Stimulated activated CD4-positive, alpha-beta T cell treated with anti-CD3 and anti-CD28 coated beads, Interleukin-1b, Interleukin-23, amount 100 ng/mL, for 4 hours (primary cell): Measurements from ENCODE around the gene ARHGEF10L.

Source experiments
- DNase-seq, 2 donors: peaks; one replicate each; pipeline ENCODE4 v3.0.0-alpha.2; 2020; ENCODE audit warnings: low read depth in 2 of 2

Gene ARHGEF10L

DNA sequence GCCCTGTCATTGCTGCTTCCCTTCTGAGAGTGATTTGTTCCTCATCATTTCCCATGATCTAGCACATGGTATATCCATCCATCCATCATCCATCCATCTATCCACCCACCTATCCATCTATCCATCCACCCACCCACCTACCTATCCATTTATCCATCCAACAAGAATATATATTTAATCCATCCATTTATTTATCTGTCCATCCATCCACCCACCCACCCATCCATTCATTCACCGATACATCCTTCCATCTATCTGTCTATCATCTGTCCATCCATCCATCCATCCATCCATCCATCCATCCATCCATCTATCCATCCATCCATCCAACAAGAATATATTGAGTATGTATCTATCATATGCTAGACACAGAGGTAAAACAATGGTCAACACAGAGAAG, 115.7 kb downstream of the ARHGEF10L start:
- DNase-seq = no peak

DNA sequence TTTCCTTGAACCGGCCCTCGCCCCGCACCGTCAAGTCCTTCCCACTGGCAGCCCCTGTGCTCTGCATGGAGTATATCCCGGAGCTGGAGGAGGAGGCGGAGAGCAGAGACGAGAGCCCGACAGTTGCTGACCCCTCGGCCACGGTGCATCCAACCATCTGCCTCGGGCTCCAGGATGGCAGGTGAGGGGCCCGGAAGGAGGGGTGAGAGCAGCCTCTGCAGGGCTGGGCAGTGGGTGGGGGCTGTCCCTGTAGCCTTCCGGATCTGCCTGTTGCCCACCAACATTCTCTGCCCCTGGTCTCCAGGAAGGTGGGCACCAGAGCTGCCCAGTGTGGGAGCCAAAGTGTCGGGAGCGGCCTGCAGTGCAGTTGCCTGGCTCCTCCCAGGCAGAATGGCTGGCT, 116.4 kb downstream of the ARHGEF10L start:
- DNase-seq = no peak

DNA sequence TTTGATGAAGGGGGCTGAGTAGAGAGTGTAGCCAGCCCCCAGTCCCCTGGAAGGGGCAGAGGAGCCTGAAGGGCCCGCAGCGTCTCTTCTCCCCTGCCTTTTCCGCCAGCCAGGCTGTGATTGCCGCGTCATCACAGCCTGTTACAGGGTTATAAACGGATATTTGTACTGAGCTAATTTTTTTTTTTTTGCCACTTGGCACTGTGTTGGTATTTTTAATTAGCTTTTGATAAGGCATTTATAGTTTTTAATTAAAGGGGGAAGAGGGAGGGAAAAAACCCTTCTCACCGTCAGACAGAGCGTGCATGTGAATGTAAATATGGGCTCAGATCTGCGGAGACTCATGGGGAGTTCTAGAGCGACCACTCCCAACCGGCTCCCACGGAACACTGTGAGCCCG, 117.9 kb downstream of the ARHGEF10L start:
- no peak for DNase-seq

DNA sequence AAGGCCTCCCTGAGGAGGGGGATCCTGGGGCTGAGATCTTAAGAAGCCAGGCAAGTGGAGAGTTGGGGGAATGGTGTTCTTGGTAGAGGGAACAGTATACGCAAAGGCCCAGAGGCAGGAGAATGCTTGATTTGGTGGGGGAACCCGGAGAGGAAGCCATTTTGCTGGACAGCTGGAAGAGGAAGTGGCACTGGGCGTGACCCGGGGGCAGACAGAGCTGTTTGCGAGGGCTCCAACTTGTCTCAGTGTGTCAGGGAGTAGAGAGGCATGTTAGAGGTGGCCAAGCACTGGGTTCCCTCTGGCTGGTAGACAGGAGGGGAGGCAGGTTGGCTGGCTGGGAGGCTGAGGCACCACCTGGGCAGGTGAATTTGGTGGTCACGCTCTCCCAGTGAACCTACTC, 119.3 kb downstream of the ARHGEF10L start:
- no peak for DNase-seq

- peak; percentile 18 to 43 for DNase-seq
Observed at GRCh38 chr1:17661546-17662157, 122.2 kb downstream of the ARHGEF10L start.

GRCh38 chr1:17662296-17662695, 122.8 kb downstream of the ARHGEF10L start:
- no peak for DNase-seq

DNA sequence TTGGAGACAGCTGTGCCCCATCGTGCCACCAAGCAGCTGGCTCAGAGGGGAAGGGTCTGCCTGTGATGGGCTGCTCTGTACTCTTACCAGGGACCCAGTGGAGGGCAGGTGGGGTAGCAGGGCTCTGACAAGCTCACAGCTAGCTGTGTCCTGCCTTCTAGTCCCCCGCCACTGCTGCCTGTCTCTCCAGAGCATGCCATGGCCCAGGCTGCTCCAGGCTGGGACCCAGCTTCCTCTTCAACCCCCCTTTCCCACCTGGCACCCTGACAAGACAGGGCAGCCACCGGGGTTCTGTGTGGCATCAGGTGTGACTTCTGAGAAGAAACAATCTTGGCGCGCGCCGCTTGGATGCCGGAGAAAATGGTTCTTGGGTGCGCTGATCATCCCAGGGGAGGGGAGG, 123.3 kb downstream of the ARHGEF10L start:
- no peak for DNase-seq

DNA sequence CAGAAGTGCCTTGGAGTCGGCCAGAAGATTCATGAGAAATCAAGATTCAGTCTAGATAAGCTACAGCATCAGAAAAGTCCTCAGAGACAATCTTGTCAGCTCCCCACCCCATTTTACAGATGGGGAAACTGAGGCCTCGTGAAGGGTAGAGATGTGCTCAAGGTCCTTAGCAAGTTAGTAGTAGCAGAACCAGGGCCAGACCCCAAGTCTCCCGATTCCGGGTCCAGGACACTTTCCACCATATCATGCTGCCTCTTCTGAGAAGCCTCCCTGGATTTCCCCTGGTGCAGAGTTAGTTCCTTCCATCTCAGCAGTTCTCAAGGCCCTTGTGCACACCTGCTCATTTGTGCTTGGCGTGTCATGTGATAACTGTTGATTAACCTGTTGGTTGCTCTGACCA, 124.1 kb downstream of the ARHGEF10L start:
- DNase-seq = no peak

GRCh38 chr1:17664322-17664721, 124.8 kb downstream of the ARHGEF10L start:
- no peak for DNase-seq

GRCh38 chr1:17665054-17665453, 125.6 kb downstream of the ARHGEF10L start:
- no peak for DNase-seq

GRCh38 chr1:17665950-17666720, 126.6 kb downstream of the ARHGEF10L start:
- DNase-seq = no peak

DNA sequence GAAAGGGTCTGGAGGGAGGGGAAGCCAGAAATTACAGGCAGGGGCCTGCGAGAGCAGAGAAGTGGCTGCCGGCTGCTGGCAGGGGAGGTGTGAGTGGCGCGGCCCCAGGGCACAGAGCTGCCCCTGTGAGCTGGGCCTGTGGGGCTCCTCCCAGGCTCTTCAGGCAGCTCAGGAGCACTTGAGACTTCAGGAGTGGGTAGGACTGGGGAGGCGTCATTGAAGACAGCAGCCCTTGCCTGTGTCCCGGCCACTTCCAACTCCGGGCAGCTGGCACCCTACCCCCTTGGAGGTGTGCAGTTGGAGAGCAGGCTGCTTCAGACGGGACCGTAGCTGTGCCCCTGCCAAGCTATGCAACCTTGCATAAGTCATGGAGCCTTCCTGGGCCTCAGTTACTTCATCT, 128.1 kb downstream of the ARHGEF10L start:
- DNase-seq = no peak

- no peak for DNase-seq
Observed at GRCh38 chr1:17668195-17668594, 128.7 kb downstream of the ARHGEF10L start.

DNA sequence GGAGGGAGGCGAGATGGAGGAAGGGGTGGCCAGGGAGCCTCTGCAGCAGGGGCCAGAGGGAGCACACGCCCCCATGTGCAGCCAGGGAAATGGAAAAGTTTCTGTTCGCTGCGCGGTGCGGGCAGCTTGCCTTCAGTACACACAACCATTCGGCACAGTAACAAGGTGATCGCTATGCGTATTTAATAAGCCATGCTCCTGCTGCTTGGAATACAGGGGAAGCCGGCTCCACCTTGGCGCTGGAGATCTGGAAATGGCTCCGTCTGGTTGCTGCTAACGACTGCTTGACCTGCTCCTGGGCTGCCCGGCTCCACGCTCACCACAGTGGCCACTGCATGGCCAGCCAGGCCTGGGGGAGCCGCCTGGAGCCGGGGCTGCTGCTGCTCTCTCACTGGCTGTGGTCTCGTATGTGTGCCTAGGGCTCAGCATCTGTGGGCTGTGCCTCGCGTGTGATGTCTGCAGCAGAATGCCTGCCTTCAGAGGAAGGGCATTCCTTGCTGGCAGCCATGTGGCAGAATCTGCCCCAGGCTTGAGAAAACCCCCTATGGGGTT, 129.2 kb downstream of the ARHGEF10L start:
- no peak for DNase-seq

- DNase-seq = no peak
Observed at GRCh38 chr1:17669305-17669704, 129.8 kb downstream of the ARHGEF10L start.

DNA sequence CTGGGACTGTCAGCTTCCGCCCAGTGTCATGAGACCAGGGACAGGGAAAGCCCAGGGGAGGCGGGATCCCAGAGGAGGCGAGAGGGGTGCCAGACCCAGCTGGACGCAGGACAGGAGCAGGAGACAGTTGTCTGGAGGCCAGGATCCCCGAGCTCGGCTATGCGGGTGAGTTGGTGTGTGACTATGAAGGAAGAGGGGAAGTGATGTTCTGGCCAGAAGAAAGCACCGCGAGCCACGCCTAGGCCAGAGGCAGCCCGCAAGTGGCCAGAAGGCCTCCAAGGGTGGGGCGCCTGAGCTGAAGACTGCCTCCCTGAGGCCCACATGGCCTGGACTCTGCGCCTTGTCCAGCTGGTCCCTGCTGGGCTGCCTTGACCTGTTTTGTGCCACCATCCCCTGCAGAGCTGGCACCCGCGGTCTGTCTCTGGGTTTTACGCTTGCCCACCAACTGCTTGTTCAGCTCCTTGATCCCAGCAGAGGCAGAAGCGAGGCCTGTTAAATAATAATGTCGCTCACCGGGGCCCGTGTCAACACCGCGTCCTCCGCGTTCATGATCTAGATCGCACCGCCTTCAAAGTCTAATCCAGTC, 130.5 kb downstream of the ARHGEF10L start:
- DNase-seq = no peak

GRCh38 chr1:17670587-17671313, 131.3 kb downstream of the ARHGEF10L start:
- no peak for DNase-seq

GRCh38 chr1:17671314-17671705, 131.8 kb downstream of the ARHGEF10L start:
- DNase-seq = no peak

DNA sequence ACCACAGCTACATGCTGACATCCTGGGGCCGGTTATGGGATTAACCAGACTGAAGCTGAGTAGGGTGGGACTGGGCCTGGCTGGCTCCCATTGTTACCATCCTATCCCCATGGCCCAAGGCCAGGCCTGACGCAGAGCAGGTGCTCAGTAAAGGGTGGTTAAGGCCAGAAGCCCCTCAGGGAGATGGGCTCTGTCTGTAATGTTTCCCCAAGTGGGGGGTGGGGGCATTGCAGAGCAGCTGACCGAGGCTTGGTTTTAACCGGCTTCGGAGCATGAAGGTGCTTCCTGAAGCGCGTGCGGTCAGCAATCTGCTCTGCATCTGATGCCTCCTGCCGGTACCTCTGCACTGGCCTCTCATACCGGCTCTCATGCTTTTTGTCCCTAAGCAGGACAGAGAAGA, 132.2 kb downstream of the ARHGEF10L start:
- no peak for DNase-seq

DNA sequence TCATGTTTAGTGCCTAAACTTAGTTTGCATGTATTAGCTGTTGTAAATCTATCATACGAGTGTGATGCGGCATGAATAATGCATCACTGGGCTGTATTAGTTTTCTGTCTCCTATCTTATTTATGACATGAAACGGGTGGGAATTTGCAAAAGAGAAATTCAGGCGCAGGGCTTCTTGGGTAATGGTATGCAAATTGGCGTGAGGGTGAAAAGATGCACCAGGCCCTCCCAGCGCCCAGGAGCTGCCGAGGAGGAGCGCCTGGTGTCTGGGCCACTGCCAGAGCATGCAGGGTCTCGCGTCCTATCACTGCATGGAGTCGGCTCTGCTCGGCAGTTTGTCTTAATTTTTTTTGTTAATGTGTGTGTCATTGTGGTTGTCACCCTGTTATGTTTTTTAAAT, 132.7 kb downstream of the ARHGEF10L start:
- no peak for DNase-seq

GRCh38 chr1:17673329-17674072, 134.0 kb downstream of the ARHGEF10L start:
- DNase-seq = no peak
